Measurements from ENCODE around the gene ST8SIA2. TPM values are rescaled to one million over a fixed set of nuclear protein-coding genes. Genes with fewer than 3 reads are reported as not detected.
A peak's percentile ranks its signal among the peaks of the same experiment; 100 is the strongest.

The ST8SIA2 gene
- total and polyA plus RNA-seq, 2 experiments from 2014 or later = not detected

GRCh38 chr15:92383519-92384324 is 10.0 kb upstream of the ST8SIA2 start:
- DNase-seq = peak; percentile 44

GRCh38 chr15:92384381-92384780 is 9.3 kb upstream of the ST8SIA2 start:
- H3K79me2 ChIP-seq (ENCODE audit: insufficient read depth) = no peaks in the 10 kb centered on the region
- no peak overlapping the region for H3K9ac ChIP-seq
- in situ Hi-C loops (cut with MboI) = loop anchor here (25.0 kb wide), 1 partner anchor 328 kb away; no protein-coding TSS in a partner anchor
- no peaks in the 10 kb centered on the region for H4K20me1 ChIP-seq (ENCODE audit: insufficient read depth)
- 57 to 68% methylated on average over 2 of the region's 2 CpGs for WGBS, 2 experiments (ENCODE audit: low coverage in 1 of 2, low lambda C conversion rate in 2 of 2, missing lambda C conversion rate in 2 of 2)
- H3K27ac ChIP-seq = no peak overlapping the region
- H3K4me1 ChIP-seq (ENCODE audit: insufficient read depth) = no peaks in the 10 kb centered on the region
- H2AFZ ChIP-seq = no peak overlapping the region
- no peak overlapping the region for H3K4me3 ChIP-seq
- no peaks in the 10 kb centered on the region for H3K9me2 ChIP-seq (ENCODE audit: insufficient read depth)
- no peaks in the 10 kb centered on the region for H3F3A ChIP-seq (ENCODE audit: insufficient read depth)
- no peaks in the 10 kb centered on the region for H3K36me3 ChIP-seq (ENCODE audit: low read depth)
- TF ChIP-seq EZH2 (IDR thresholded peaks at IDR 0.05; ENCODE audit: insufficient read depth, poor library complexity, severe bottlenecking) (no peak), EZH2phosphoT487 (IDR thresholded peaks at IDR 0.05; ENCODE audit: insufficient read depth, low read depth) (no peak)
- H3K4me2 ChIP-seq (ENCODE audit: unreplicated experiment) = no peak overlapping the region
- H3K27me3 ChIP-seq (replicated peaks; ENCODE audit: insufficient read depth) = peaks cover 5% of the 10 kb centered on the region; the same call in 1 of the 2 replicates
- H3K9me3 ChIP-seq (ENCODE audit: low read depth) = no peaks in the 10 kb centered on the region
- DNase-seq = no peak

More at GRCh38 chr15:92383519-92384324, 10.0 kb upstream of the ST8SIA2 start:
- Histone ChIP-seq H3K27me3 (replicated peaks; ENCODE audit: insufficient read depth) (peaks cover 5% of the 10 kb centered on the region; the same call in 1 of the 2 replicates), H3F3A (ENCODE audit: insufficient read depth) (no peaks in the 10 kb centered on the region), H3K4me3 (no peak overlapping the region), H2AFZ (no peak overlapping the region), H4K20me1 (ENCODE audit: insufficient read depth) (no peaks in the 10 kb centered on the region), H3K27ac (no peak overlapping the region), H3K9me3 (ENCODE audit: low read depth) (no peaks in the 10 kb centered on the region), H3K36me3 (ENCODE audit: low read depth) (no peaks in the 10 kb centered on the region), H3K4me1 (ENCODE audit: insufficient read depth) (no peaks in the 10 kb centered on the region), H3K79me2 (ENCODE audit: insufficient read depth) (no peaks in the 10 kb centered on the region), H3K9ac (no peak overlapping the region), H3K4me2 (ENCODE audit: unreplicated experiment) (no peak overlapping the region), H3K9me2 (ENCODE audit: insufficient read depth) (no peaks in the 10 kb centered on the region)
- TF ChIP-seq EZH2 (IDR thresholded peaks at IDR 0.05; ENCODE audit: insufficient read depth, poor library complexity, severe bottlenecking) (no peak), EZH2phosphoT487 (IDR thresholded peaks at IDR 0.05; ENCODE audit: insufficient read depth, low read depth) (no peak)
- in situ Hi-C loops (cut with MboI) = loop anchor here (25.0 kb wide), 1 partner anchor 329 kb away; no protein-coding TSS in a partner anchor
- 24 to 29% methylated on average over 10 of the region's 10 CpGs for WGBS, 2 experiments (ENCODE audit: low coverage in 1 of 2, low lambda C conversion rate in 2 of 2, missing lambda C conversion rate in 2 of 2)

GRCh38 chr15:92385096-92385495 is 8.6 kb upstream of the ST8SIA2 start:
- H3K36me3 ChIP-seq (ENCODE audit: low read depth) = no peaks in the 10 kb centered on the region
- no peaks in the 10 kb centered on the region for H3F3A ChIP-seq (ENCODE audit: insufficient read depth)
- H3K4me1 ChIP-seq (ENCODE audit: insufficient read depth) = no peaks in the 10 kb centered on the region
- no peaks in the 10 kb centered on the region for H3K9me3 ChIP-seq (ENCODE audit: low read depth)
- 2 to 4% methylated on average over 2 of the region's 2 CpGs for WGBS, 2 experiments (ENCODE audit: low coverage in 1 of 2, low lambda C conversion rate in 2 of 2, missing lambda C conversion rate in 2 of 2)
- TF ChIP-seq EZH2phosphoT487 (IDR thresholded peaks at IDR 0.05; ENCODE audit: insufficient read depth, low read depth) = no peak
- H3K4me2 ChIP-seq (ENCODE audit: unreplicated experiment) = no peak overlapping the region
- H3K9ac ChIP-seq = no peak overlapping the region
- H3K79me2 ChIP-seq (ENCODE audit: insufficient read depth) = no peaks in the 10 kb centered on the region
- peaks cover 5% of the 10 kb centered on the region; the same call in 1 of the 2 replicates for H3K27me3 ChIP-seq (replicated peaks; ENCODE audit: insufficient read depth)
- in situ Hi-C loops (cut with MboI) = loop anchor here (25.0 kb wide), 1 partner anchor 327 kb away; no protein-coding TSS in a partner anchor
- H3K27ac ChIP-seq = no peak overlapping the region
- H3K9me2 ChIP-seq (ENCODE audit: insufficient read depth) = no peaks in the 10 kb centered on the region
- no peak overlapping the region for H2AFZ ChIP-seq
- DNase-seq = peak; percentile 86
- H4K20me1 ChIP-seq (ENCODE audit: insufficient read depth) = no peaks in the 10 kb centered on the region
- H3K4me3 ChIP-seq = no peak overlapping the region

- no peaks in the 10 kb centered on the region for H3K79me2 ChIP-seq (ENCODE audit: insufficient read depth)
- no peaks in the 10 kb centered on the region for H3K36me3 ChIP-seq (ENCODE audit: low read depth)
- no peaks in the 10 kb centered on the region for H3K4me1 ChIP-seq (ENCODE audit: insufficient read depth)
- in situ Hi-C loops (cut with MboI) = loop anchor here (25.0 kb wide), 1 partner anchor 321 kb away; no protein-coding TSS in a partner anchor
- H3K27ac ChIP-seq = no peak overlapping the region
- no peaks in the 10 kb centered on the region for H3K9me2 ChIP-seq (ENCODE audit: insufficient read depth)
- no peaks in the 10 kb centered on the region for H3F3A ChIP-seq (ENCODE audit: insufficient read depth)
- TF ChIP-seq EZH2 (IDR thresholded peaks at IDR 0.05; ENCODE audit: insufficient read depth, poor library complexity, severe bottlenecking) (no peak), EZH2phosphoT487 (IDR thresholded peaks at IDR 0.05; ENCODE audit: insufficient read depth, low read depth) (no peak)
- H2AFZ ChIP-seq = no peak overlapping the region
- H3K9ac ChIP-seq = no peak overlapping the region
- H4K20me1 ChIP-seq (ENCODE audit: insufficient read depth) = no peaks in the 10 kb centered on the region
- H3K27me3 ChIP-seq (replicated peaks; ENCODE audit: insufficient read depth) = peaks cover 57% of the 10 kb centered on the region
- WGBS, 2 experiments (ENCODE audit: low coverage in 1 of 2, low lambda C conversion rate in 2 of 2, missing lambda C conversion rate in 2 of 2) = 9 to 11% methylated on average over 4 of the region's 4 CpGs
- no peaks in the 10 kb centered on the region for H3K9me3 ChIP-seq (ENCODE audit: low read depth)
- H3K4me3 ChIP-seq = no peak overlapping the region
- no peak overlapping the region for H3K4me2 ChIP-seq (ENCODE audit: unreplicated experiment)
- DNase-seq = peak; percentile 44
These were observed 2.0 kb upstream of the ST8SIA2 start for GRCh38 chr15:92391640-92392039.
